K562 (cell line): ENCODE measurements around the gene ZNF318. TPM values are rescaled to one million over a fixed set of nuclear protein-coding genes. Genes with fewer than 3 reads are reported as not detected.

Experiments
- ATAC-seq: fragments of 200-7000 bp; cut with Tn5 transposase; 3 replicates; pipeline ENCODE4 v1.9.1; 2020; ENCODE audit warnings: moderate library complexity
- BruUV-seq: library from RNA; stranded (reverse); fragments of 400-500 nt; replicated peaks from 2 replicates; lab custom pipeline; 2021; lab: Mats Ljungman, UMichigan
- CTCF ChIA-PET: fragments of 300-600 bp; formaldehyde crosslinking; extraction: SDS; loops from one replicate; lab custom pipeline; 2021; ENCODE audit warnings: low intra/inter-chr PET ratio; lab: Yijun Ruan, JAX
- POLR2A ChIA-PET: fragments of 300-600, 350-650 bp; sonication (Branson Sonifier 250); formaldehyde crosslinking; extraction: SDS; loops from one replicate; lab custom pipeline; 2021; ENCODE audit warnings: antibody characterized with exemption, inconsistent platforms; lab: Yijun Ruan, JAX
- DNase-seq, 4 experiments: peaks; one replicate each; pipeline versions ENCODE4 v3.0.0 to v3.0.0-alpha.2; 2011 to 2018; ENCODE audit warnings: low spot score in 3 of 4, mixed read lengths in 3 of 4; ENCODE audit errors: extremely low read depth in 1 of 4
- FAIRE-seq: peaks from 2 replicates; lab custom pipeline; 2011; peaks lifted over from hg19 to GRCh38; lab: Jason Lieb, UNC
- H2AFZ ChIP-seq: 2 replicates; pipeline ENCODE4 v1.6.0; 2011; ENCODE audit warnings: low read depth, low read length, control low read depth, inconsistent platforms
- H3K27ac ChIP-seq: fragments of 200-600 bp; 3 replicates; pipeline ENCODE4 v1.8.0; 2011; ENCODE audit warnings: low read depth, mild to moderate bottlenecking, control low read depth, inconsistent platforms, low read length, moderate library complexity, mixed read lengths; ENCODE audit errors: extremely low read depth
- H3K27me3 ChIP-seq, 2 experiments: fragments of 300-600 bp in 1 of 2; 2 replicates in 1 of 2; 3 replicates in 1 of 2; pipeline versions ENCODE4 v1.6.0 to v1.8.0; 2011; ENCODE audit warnings: inconsistent platforms in 2 of 2, low read length in 2 of 2, mild to moderate bottlenecking in 1 of 2, mixed read lengths in 1 of 2, moderate library complexity in 1 of 2; ENCODE audit not compliant: control insufficient read depth in 2 of 2, insufficient read depth in 2 of 2
- H3K36me3 ChIP-seq: fragments of 300-600 bp; 3 replicates; pipeline ENCODE4 v1.8.0; 2011; ENCODE audit warnings: mild to moderate bottlenecking, low read length, inconsistent platforms; ENCODE audit not compliant: control insufficient read depth, insufficient read depth
- H3K4me1 ChIP-seq, 2 experiments: fragments of 200-600 bp in 1 of 2; replicated peaks in 1 of 2; 2 replicates in 1 of 2; 3 replicates in 1 of 2; pipeline versions ENCODE4 v1.5.1 to v1.8.0; 2011; ENCODE audit warnings: inconsistent platforms in 2 of 2, low read length in 2 of 2, mild to moderate bottlenecking in 1 of 2, mixed read lengths in 1 of 2, moderate library complexity in 1 of 2; ENCODE audit not compliant: control insufficient read depth in 2 of 2, insufficient read depth in 2 of 2
- H3K4me2 ChIP-seq: 2 replicates; pipeline ENCODE4 v1.6.1; 2011; ENCODE audit warnings: low read length, control low read depth, inconsistent platforms, mixed read lengths; ENCODE audit not compliant: insufficient read depth
- H3K4me3 ChIP-seq: fragments of 200-600 bp; sonication (generic), shearing (Covaris generic); 2 replicates; pipeline ENCODE4 v1.5.1; 2016; ENCODE audit warnings: control low read depth, inconsistent platforms
- H3K79me2 ChIP-seq: fragments of 200-600 bp; 3 replicates; pipeline ENCODE4 v1.8.0; 2011; ENCODE audit warnings: low read length, inconsistent platforms; ENCODE audit not compliant: control insufficient read depth, insufficient read depth
- H3K9ac ChIP-seq, 2 experiments: 2 replicates each; pipeline versions ENCODE4 v1.6.0 to v1.6.1; 2011; ENCODE audit warnings: low read depth in 2 of 2, low read length in 2 of 2, control low read depth in 1 of 2, inconsistent platforms in 1 of 2, mild to moderate bottlenecking in 1 of 2, mixed read lengths in 1 of 2; ENCODE audit not compliant: insufficient read depth in 1 of 2
- H3K9me1 ChIP-seq: one replicate; pipeline ENCODE4 v1.6.0; 2011; ENCODE audit warnings: inconsistent platforms, mild to moderate bottlenecking, low read length, moderate library complexity; ENCODE audit not compliant: control insufficient read depth, insufficient read depth
- H3K9me3 ChIP-seq: replicated peaks from 2 replicates; pipeline ENCODE4 v1.5.1; 2011; ENCODE audit warnings: low read depth, low read length, inconsistent platforms; ENCODE audit not compliant: control insufficient read depth, insufficient read depth
- H4K20me1 ChIP-seq: replicated peaks from 2 replicates; pipeline ENCODE4 v1.6.1; 2011; ENCODE audit warnings: low read length, inconsistent platforms, mixed read lengths; ENCODE audit not compliant: control insufficient read depth, insufficient read depth
- FOS ChIP-seq: IDR thresholded peaks from 3 replicates; pipeline ENCODE4 v1.6.1; 2011; ENCODE audit not compliant: insufficient read length; ENCODE audit errors: extremely low read depth
- HDAC1 ChIP-seq, 2 experiments: fragments of 450-650 bp; IDR thresholded peaks; 2 replicates each; pipeline ENCODE4 v1.6.1; 2016 to 2017; ENCODE audit warnings: inconsistent platforms in 1 of 2, mild to moderate bottlenecking in 1 of 2, moderate library complexity in 1 of 2
- HIVEP1 ChIP-seq: fragments of 250-450 bp; sonication (Bioruptor Pico); IDR thresholded peaks from 2 replicates; pipeline ENCODE4 v1.4.0; 2020; ENCODE audit warnings: mild to moderate bottlenecking
- POLR3A ChIP-seq: IDR thresholded peaks from 2 replicates; pipeline ENCODE4 v1.6.1; 2011; ENCODE audit warnings: borderline replicate concordance, mild to moderate bottlenecking, moderate library complexity; ENCODE audit not compliant: insufficient read length, insufficient read depth; ENCODE audit errors: extremely low read depth
- SP2 ChIP-seq: IDR thresholded peaks from 2 replicates; pipeline ENCODE4 v1.6.1; 2011; ENCODE audit warnings: mild to moderate bottlenecking, low read depth, low read length, moderate library complexity; ENCODE audit not compliant: poor library complexity, severe bottlenecking; ENCODE audit errors: extremely low read depth
- XRCC4 ChIP-seq: IDR thresholded peaks from one replicate; pipeline ENCODE4 v1.6.1; 2011; ENCODE audit not compliant: insufficient read depth, insufficient read length; ENCODE audit errors: extremely low read depth
- ZNF212 ChIP-seq: fragments of 450-650 bp; formaldehyde crosslinking; IDR thresholded peaks from 2 replicates; pipeline ENCODE4 v1.4.0; 2020; ENCODE audit warnings: mild to moderate bottlenecking
- ZNF79 ChIP-seq: fragments of 250-450 bp; sonication (Bioruptor Pico); IDR thresholded peaks from 2 replicates; pipeline ENCODE4 v1.4.0; 2020; ENCODE audit warnings: low read depth, mild to moderate bottlenecking, moderate library complexity
- ZSCAN29 ChIP-seq: fragments of 450-650 bp; IDR thresholded peaks from 2 replicates; pipeline ENCODE4 v1.6.1; 2017
- WGBS: fragments of 100-300 bp; shearing (Covaris generic); methylation state at CpG from one replicate; pipeline ENCODE4 v1.1.6; 2016; ENCODE audit warnings: low coverage, mixed read lengths; ENCODE audit not compliant: insufficient coverage; ENCODE audit errors: missing lambda C conversion rate; 5-methylcytosine and 5-hydroxymethylcytosine counted together
- in situ Hi-C: fragments of 300-500 bp; cut with MboI; formaldehyde crosslinking; loops from 4 replicates; pipeline ENCODE4 v1.15.0; 2018; ENCODE audit warnings: inconsistent platforms, mixed read lengths
- intact Hi-C: fragments of 100-400 bp; cut with micrococcal nuclease; formaldehyde crosslinking; loops from 2 replicates; pipeline ENCODE4 v1.14.2; 2022
- polyA plus RNA-seq, 8 experiments: library from polyadenylated mRNA; depleted of rRNA in 4 of 8; stranded (reverse) in 5 of 8; unstranded in 3 of 8; fragments of >200 nt; fragmentation: Nextera tagmentation in 2 of 8; fragmentation: Illumina TruSeq in 1 of 8; extraction: Ambion mirVana in 2 of 8; extraction: Trizol in 1 of 8; gene quantifications; 2 replicates each; pipeline versions ENCODE4 v1.2.1 to v1.2.3, GENCODE V29; 2011 to 2014; ENCODE audit warnings: inconsistent platforms in 1 of 8, missing spikeins in 1 of 8
- total RNA-seq, 7 experiments: library from RNA; depleted of rRNA in 6 of 7; stranded (reverse); fragments of >200 nt in 6 of 7; fragmentation: Illumina TruSeq in 2 of 7; extraction: Trizol in 2 of 7; gene quantifications; 2 replicates each; pipeline versions ENCODE4 v1.2.1 to v1.2.3, GENCODE V29; 2011 to 2021; ENCODE audit warnings: low replicate concordance in 1 of 7
- TF ChIP-seq, protein P1 (sequence below), 2 experiments: fragments of 450-650 bp in 1 of 2; sonication (generic) in 1 of 2; formaldehyde crosslinking in 1 of 2; IDR thresholded peaks; 2 replicates each; pipeline versions ENCODE4 v1.7.1 to v1.9.0; 2016 to 2022; ENCODE audit warnings: inconsistent platforms in 1 of 2, mild to moderate bottlenecking in 1 of 2, missing genetic modification reagents in 1 of 2

Gene ZNF318
- total and polyA plus RNA-seq, 9 of the 15 experiments (the other 6 are each of a cell fraction or from before 2014, with no cell fraction given): 3.2 to 19.0 (median 9.2) TPM

- BruUV-seq: no TSS peak
- H3K79me2 ChIP-seq: no peaks in the 10 kb centered on the region
- DNase-seq (no peak), ATAC-seq (no peak), FAIRE-seq (no peak)
- H3K4me1 ChIP-seq: peaks cover 0 to 2% of the 10 kb centered on the region in 2 experiments; a peak in 2 of 5 replicates
- ChIA-PET POLR2A (interaction anchor here (0.6 kb wide), 1 partner anchor 11 kb away, joined by 3 read pairs; no protein-coding TSS in a partner anchor), CTCF (no interaction called here)
- no peak overlapping the region for H3K4me3 ChIP-seq
- H3K9me3 ChIP-seq: no peaks in the 10 kb centered on the region
- intact Hi-C loops: loop anchor here (5.0 kb wide), 1 partner anchor 184 kb away; no protein-coding TSS in a partner anchor
- no peaks in the 10 kb centered on the region for H3K27me3 ChIP-seq
- 0% methylated on average over 1 of the region's 1 CpG for WGBS
- no peak overlapping the region for H3K27ac ChIP-seq
- no peaks in the 10 kb centered on the region for H3K36me3 ChIP-seq
- in situ Hi-C loops: loop anchor here (5.0 kb wide), 1 partner anchor 59 kb away; no protein-coding TSS in a partner anchor
- no peak overlapping the region for H2AFZ ChIP-seq
- H3K9ac ChIP-seq: no peak overlapping the region
- H3K9me1 ChIP-seq: no peaks in the 10 kb centered on the region
- no peaks in the 10 kb centered on the region for H4K20me1 ChIP-seq
- no peak overlapping the region for H3K4me2 ChIP-seq
- no peak for TF ChIP-seq FOS
- TF ChIP-seq XRCC4: no peak
- TF ChIP-seq HDAC1 (IDR thresholded peaks at IDR 0.05): no peak
- TF ChIP-seq, protein P1, sequence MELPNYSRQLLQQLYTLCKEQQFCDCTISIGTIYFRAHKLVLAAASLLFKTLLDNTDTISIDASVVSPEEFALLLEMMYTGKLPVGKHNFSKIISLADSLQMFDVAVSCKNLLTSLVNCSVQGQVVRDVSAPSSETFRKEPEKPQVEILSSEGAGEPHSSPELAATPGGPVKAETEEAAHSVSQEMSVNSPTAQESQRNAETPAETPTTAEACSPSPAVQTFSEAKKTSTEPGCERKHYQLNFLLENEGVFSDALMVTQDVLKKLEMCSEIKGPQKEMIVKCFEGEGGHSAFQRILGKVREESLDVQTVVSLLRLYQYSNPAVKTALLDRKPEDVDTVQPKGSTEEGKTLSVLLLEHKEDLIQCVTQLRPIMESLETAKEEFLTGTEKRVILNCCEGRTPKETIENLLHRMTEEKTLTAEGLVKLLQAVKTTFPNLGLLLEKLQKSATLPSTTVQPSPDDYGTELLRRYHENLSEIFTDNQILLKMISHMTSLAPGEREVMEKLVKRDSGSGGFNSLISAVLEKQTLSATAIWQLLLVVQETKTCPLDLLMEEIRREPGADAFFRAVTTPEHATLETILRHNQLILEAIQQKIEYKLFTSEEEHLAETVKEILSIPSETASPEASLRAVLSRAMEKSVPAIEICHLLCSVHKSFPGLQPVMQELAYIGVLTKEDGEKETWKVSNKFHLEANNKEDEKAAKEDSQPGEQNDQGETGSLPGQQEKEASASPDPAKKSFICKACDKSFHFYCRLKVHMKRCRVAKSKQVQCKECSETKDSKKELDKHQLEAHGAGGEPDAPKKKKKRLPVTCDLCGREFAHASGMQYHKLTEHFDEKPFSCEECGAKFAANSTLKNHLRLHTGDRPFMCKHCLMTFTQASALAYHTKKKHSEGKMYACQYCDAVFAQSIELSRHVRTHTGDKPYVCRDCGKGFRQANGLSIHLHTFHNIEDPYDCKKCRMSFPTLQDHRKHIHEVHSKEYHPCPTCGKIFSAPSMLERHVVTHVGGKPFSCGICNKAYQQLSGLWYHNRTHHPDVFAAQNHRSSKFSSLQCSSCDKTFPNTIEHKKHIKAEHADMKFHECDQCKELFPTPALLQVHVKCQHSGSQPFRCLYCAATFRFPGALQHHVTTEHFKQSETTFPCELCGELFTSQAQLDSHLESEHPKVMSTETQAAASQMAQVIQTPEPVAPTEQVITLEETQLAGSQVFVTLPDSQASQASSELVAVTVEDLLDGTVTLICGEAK (IDR thresholded peaks at IDR 0.05): no peak
- TF ChIP-seq, protein P1 (CRISPR knock-in tag; IDR thresholded peaks at IDR 0.05): no peak
- TF ChIP-seq SP2: no peak
- TF ChIP-seq ZSCAN29: no peak
- no peak for TF ChIP-seq POLR3A
- TF ChIP-seq ZNF79 (CRISPR knock-in tag): no peak
- TF ChIP-seq ZNF212 (CRISPR knock-in tag): no peak
- no peak for TF ChIP-seq HIVEP1
These were observed 38.0 kb downstream of the ZNF318 start for GRCh38 chr6:43331470-43331869.
